ENCODE measurements around the gene MAPKAP1.

MAPKAP1 gene

GRCh38 chr9:125444956-125445506 lies 262.0 kb downstream of the MAPKAP1 start:
- no peak for DNase-seq (ENCODE audit: extremely low spot score, insufficient read length, low read depth)
- FAIRE-seq: no peak

GRCh38 chr9:125444166-125444565 lies 262.8 kb downstream of the MAPKAP1 start:
- DNase-seq (ENCODE audit: extremely low spot score, insufficient read length, low read depth): no peak
- FAIRE-seq: no peak

GRCh38 chr9:125443367-125443766 lies 263.6 kb downstream of the MAPKAP1 start:
- no peak for DNase-seq (ENCODE audit: extremely low spot score, insufficient read length, low read depth)
- no peak for FAIRE-seq

- FAIRE-seq (no peak), DNase-seq (ENCODE audit: extremely low spot score, insufficient read length, low read depth) (no peak)
Observed at GRCh38 chr9:125442452-125442851, 264.6 kb downstream of the MAPKAP1 start.

- DNase-seq (ENCODE audit: extremely low spot score, insufficient read length, low read depth) (no peak), FAIRE-seq (no peak)
Observed at GRCh38 chr9:125440411-125440810, 266.6 kb downstream of the MAPKAP1 start.

DNA sequence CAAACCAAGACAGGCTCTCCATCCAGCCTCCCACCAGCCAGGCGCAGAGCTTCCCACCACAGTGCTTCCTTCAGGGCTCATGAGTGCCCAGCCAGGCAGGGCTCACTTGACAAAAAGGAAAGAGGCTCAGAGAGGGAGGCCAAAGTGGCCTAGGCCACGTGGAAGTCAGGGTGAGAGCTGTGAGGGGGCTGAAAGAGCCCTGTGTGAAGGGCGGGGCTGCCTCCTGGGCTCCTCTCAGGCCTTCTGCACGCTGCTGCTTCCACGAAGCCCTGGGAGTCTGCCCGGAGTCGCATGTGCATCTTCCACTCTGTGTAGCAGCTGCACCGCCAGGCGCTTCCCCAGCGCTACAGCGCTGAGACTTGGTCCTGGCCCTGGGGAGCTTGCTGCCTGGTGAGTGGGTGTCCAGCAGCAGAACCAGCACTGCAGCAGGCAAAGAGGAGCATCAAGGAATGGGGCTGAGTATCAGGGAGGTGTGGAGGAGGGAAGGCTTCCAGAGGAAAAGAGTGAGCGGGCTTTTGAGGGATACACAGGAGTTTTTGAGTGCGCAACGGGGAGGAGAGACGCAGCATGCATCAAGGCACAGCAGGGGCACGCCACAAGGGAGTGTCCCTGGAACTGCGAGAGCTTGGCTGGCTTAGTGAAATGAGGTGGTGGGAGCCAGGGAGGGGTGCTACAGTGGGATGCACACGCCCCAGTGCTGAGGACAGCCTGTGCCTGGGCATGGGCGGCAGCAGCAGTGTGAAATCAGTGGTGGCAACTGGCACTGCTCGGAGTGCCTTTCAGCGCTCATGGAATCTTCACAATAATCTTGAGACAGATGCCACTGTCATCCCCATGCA lies 267.4 kb downstream of the MAPKAP1 start:
- FAIRE-seq (no peak), DNase-seq (ENCODE audit: extremely low spot score, insufficient read length, low read depth) (no peak)

- no peak for FAIRE-seq
Observed at GRCh38 chr9:125438506-125439433, 268.2 kb downstream of the MAPKAP1 start.

DNA sequence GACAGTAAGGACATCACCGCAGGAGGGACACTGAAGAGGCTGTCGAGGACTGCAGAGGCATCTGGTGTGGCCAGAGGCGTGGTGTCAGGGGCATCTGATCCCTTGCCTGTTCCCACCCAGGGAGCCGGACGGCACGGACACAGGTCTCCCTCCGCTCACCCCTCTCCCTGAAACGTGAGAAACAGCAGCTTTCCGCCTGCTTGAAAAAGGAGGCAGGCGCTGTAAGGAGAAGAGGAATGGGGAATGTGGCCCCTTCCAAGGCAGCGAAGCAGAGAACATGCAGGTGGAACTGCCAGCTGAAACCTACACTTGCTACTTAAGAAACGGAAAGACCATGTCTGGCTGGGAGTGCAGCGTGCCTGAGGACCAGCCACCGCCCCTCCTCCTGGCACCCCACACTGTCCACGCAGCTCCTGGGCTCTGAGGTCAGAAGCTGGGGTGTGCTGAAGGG lies 269.2 kb downstream of the MAPKAP1 start:
- DNase-seq (ENCODE audit: extremely low spot score, insufficient read length, low read depth) (no peak), FAIRE-seq (no peak)

More at GRCh38 chr9:125438506-125439433, 268.2 kb downstream of the MAPKAP1 start:
- no peak for DNase-seq (ENCODE audit: extremely low spot score, insufficient read length, low read depth)

DNA sequence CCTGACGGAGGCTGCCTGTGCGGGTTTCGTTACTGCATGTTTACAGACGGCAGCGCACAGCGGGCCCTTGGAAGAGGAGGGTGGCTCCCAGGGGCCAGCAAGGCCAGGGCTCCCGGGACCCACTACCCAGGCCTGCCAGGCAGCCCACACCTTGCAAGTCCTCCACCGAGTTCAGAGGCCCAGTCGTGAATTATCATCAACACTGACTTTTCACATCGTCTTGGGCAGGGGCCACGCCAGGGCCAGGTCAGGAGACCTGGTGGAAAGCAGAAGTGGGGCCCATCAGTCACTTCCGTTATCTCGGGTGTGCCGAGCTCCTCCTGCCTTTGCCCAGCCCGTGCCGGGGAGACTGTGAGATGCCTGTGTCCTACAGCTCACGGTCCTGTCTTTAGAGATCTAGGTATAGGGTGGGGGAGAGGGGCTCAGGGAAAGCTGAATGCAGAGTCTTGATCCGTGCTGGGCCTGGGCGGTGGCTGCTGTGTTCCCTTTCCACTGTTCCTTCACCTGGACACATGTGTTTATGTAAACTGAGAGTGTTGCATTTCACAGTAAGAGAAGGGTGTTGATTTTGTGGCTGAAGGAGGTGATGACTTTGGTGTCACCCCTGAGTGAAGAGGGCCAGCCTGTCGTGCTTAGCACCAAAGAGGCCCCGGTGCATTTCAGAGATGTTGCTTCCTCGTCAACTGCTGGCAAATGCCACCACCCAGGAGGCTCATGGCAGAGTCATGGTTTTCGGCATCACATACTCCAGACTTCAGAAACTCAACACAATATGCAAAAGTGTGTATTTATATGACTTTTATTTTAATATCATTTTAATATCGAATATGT lies 270.2 kb downstream of the MAPKAP1 start:
- DNase-seq (ENCODE audit: extremely low spot score, insufficient read length, low read depth): no peak
- FAIRE-seq: peak; percentile 31

- DNase-seq (ENCODE audit: extremely low spot score, insufficient read length, low read depth) (no peak), FAIRE-seq (no peak)
Observed at GRCh38 chr9:125435776-125436612, 271.0 kb downstream of the MAPKAP1 start.

DNA sequence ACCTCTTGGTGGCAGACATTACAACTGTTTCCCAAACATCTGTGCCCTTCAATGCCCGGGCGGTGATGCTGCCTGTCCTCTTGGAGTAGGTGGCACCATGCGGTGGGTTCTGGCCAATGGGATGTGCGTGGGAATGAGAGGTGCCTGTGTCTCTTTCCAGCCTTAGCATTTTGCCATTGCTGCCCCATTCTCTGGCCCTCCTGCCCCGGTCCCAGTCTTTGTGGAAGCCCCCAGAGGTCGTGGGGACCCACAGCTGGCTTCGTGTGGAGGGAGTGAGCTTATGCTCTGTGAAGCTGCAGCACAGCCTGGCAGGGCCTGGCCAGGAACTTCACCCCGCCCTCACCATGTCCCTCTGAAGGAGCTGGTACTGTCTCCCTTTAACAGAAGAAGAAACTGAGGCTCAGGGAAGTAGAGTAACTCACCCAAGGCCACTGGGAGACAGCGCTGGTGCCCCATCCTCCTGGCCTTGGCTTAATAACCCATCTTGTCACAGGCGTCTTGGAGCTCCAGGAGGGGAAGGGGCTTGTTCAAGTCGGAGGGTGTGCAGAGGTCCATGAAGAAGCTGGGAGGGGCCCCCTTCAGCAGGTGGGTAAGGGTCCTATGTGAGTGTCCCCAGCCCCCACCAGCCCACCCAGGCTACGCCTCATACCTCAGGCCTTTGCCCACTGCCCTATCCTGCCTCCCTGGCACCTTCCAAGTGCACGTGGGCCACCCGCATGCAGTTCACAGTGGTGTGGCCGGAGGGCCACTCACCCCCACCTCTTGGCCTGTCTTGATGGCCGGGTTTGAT lies 271.8 kb downstream of the MAPKAP1 start:
- FAIRE-seq (no peak), DNase-seq (ENCODE audit: extremely low spot score, insufficient read length, low read depth) (no peak)

DNA sequence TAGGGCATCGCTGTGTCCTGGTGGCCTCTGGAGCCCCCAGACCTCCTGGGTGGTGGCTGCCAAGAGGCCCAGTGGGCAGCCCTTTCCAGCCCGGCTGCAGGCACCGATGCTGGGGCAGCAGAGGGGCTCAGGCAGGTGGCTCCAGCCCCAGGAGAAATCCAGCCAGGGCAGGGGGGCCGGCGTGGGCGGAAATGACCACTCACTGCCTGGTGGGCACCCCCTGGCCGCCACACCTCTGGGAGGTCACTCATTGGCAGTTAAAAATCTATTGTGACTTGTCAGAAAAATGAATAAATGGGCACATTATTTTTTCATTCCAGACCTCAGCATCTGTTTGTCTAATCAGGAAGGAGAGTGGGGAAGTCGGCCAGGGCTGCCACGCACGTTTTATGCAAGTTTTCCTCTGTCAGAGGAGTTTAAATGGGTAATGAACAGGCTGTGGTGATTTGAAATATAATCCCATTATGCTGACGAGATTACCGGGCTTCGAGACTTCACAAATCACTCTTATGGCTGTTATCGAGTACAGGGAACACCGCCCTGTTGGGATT lies 273.5 kb downstream of the MAPKAP1 start:
- no peak for FAIRE-seq
- DNase-seq (ENCODE audit: extremely low spot score, insufficient read length, low read depth): no peak

DNA sequence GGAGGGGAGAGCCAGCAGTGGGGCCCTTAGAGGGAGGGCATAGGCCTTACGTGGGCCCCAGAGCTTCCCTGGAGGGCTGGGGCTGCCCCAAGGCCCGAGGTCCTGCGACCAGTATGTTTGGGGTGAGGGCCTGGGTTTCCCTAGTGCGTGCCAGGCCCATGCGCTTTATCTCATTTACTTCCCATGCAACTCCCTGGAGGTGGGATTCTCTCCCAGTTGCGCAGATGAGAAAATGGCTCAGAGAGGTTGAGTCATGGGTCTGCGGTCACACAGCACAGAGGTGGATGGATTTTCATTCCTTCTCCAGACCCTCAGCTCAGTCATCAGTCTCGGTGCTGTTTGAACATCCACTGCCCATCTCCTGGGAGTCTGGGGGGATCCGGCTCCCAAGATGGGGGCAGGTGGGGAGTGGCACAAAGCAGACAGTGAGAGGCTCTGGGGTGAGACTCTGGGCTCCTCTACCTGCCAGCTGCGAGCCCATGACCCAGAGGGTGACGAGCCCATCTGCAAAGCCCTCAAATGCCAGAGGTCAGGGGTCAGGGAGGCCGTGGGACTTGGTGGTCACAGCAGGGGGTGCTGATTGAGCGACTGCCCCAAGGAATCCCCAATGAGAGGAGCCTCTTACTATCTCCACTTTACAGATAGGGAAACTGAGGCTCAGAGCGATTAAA lies 274.2 kb downstream of the MAPKAP1 start:
- DNase-seq (ENCODE audit: extremely low spot score, insufficient read length, low read depth): no peak
- FAIRE-seq: no peak

DNA sequence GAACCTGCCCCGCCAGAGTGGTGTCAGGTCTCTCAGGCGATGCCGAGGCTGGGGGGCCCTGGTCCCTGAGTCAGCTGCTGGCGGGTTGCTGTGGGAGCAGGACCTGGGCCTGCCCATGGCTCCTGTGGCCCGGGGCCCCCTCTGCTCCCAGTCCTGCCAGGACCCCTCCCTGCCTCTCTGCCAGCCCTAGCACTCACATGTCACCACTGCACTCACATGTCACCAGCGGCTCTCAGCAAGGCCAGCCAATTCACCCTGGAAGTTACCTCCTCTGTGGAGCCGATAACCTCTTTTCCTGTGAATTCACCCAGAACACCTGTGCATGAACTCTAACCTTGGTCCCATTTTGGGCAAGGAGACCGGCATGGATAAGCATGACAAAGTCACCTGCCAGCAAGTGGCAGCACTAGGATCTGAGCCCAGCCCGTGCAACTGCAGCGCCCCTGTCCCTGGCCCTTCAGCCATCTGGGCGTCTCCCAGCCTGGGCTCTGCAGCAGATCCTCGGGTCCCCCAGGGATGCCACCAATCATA lies 275.2 kb downstream of the MAPKAP1 start:
- FAIRE-seq: no peak

GRCh38 chr9:125431012-125431305 lies 276.0 kb downstream of the MAPKAP1 start:
- no peak for FAIRE-seq
- no peak for DNase-seq (ENCODE audit: extremely low spot score, insufficient read length, low read depth)

More for the DNA sequence above, 275.2 kb downstream of the MAPKAP1 start:
- DNase-seq (ENCODE audit: extremely low spot score, insufficient read length, low read depth): no peak

DNA sequence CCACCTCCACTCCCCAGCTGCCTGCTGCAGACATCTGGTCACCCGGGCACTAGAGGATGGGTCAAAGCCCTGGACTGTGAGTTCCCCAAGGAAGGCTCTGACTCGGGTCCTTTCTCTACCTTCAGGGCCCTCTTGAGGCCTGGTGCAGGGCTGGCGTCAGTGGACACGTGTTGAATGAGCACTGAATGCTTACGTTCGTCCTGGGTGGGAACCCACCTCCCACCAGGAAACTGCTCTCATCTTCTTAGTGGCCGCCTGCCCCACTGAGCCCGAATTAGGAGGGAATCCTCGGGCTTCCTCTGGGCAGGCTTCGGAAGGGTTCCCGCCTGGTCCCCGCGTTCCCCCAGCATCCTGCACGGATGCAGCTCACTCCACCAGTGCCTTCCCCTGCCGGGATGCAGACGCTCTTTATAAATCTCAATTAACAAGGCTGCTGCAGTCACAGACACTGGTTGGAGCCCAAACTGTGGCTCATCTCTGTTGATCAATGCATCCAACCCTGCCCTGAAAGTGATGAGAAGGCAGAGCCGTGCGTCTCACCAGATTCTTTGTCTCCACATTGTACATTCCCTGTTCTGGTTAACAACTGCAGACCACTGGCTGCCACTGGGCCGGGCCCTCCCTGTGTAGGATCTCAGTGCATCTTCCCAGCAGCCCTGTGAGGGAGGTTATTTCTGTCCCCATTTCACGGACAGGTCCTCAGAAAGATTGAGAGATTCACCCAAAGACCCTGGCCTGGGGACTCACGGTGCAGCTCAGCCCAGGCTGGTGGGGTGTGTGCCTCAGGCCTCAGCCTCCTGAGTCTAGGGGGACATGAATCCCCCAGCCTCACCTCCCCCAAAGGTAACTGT lies 276.6 kb downstream of the MAPKAP1 start:
- FAIRE-seq (no peak), DNase-seq (ENCODE audit: extremely low spot score, insufficient read length, low read depth) (no peak)
